Endothelial cell (in vitro differentiated cells): ENCODE measurements around the gene VWA8. TPM values are rescaled to one million over a fixed set of nuclear protein-coding genes. Genes with fewer than 3 reads are reported as not detected.

ENCODE experiments used
- DNase-seq: peaks from one replicate; pipeline ENCODE4 v3.0.0; 2021; ENCODE audit warnings: low spot score
- H3K27ac Mint-ChIP-seq: one replicate; pipeline ENCODE4 v1.8.0; 2021; ENCODE audit warnings: mixed read lengths, inconsistent platforms; ENCODE audit not compliant: unreplicated experiment
- H3K27me3 Mint-ChIP-seq: one replicate; pipeline ENCODE4 v1.8.0; 2021; ENCODE audit warnings: mild to moderate bottlenecking, moderate library complexity, mixed read lengths, inconsistent platforms; ENCODE audit not compliant: unreplicated experiment
- H3K36me3 Mint-ChIP-seq: one replicate; pipeline ENCODE4 v1.8.0; 2021; ENCODE audit warnings: mild to moderate bottlenecking, low read depth, mixed read lengths, inconsistent platforms; ENCODE audit not compliant: unreplicated experiment
- H3K4me1 Mint-ChIP-seq: one replicate; pipeline ENCODE4 v1.8.0; 2021; ENCODE audit warnings: mild to moderate bottlenecking, mixed read lengths, inconsistent platforms; ENCODE audit not compliant: unreplicated experiment
- H3K4me3 Mint-ChIP-seq: one replicate; pipeline ENCODE4 v1.8.0; 2021; ENCODE audit warnings: mild to moderate bottlenecking, mixed read lengths, inconsistent platforms; ENCODE audit not compliant: unreplicated experiment
- H3K9me3 Mint-ChIP-seq: one replicate; pipeline ENCODE4 v1.8.0; 2021; ENCODE audit warnings: mixed read lengths, inconsistent platforms; ENCODE audit not compliant: unreplicated experiment
- total RNA-seq: library from RNA; stranded (reverse); fragmentation: NEBNext Ultra II Directional; extraction: Animal tissue kit (Norgen Biotek cat#: 25700); gene quantifications from one replicate; pipeline ENCODE4 v1.2.1, GENCODE V29; 2021; ENCODE audit not compliant: unreplicated experiment
- TF ChIP-seq, protein P1 (sequence below): fragments of 200-600 bp; sonication (generic); IDR thresholded peaks from one replicate; pipeline ENCODE4 v1.5.0; 2021; ENCODE audit warnings: antibody characterized with exemption; ENCODE audit not compliant: unreplicated experiment

Gene VWA8
- total RNA-seq, 1 donor from 2014 or later = 8.2 TPM

DNA sequence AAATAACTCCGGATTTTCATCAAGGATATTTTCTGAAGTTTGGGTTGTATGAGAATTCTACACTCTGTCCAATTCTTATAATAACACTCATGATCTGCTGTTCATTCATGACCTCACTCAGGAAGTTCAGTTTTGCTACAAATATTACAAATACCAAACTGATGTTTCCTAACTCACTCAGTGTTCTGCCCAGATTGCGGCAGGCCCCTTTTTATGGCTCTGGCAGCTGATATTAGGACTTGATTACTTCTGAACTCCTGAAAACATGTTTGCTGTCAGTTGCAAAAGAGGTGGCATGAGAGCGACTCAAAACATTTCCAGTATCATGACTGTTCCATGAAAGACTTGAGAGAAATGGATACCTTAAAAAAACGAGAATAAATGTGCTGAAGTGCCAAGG, 315.6 kb downstream of the VWA8 start:
- DNase-seq = no peak
- Mint-ChIP-seq H3K4me3 (no peak overlapping the region), H3K27me3 (no peaks in the 10 kb centered on the region), H3K9me3 (no peaks in the 10 kb centered on the region), H3K36me3 (no peaks in the 10 kb centered on the region), H3K27ac (no peak overlapping the region), H3K4me1 (peaks cover 23% of the 10 kb centered on the region)
- TF ChIP-seq, protein P1, sequence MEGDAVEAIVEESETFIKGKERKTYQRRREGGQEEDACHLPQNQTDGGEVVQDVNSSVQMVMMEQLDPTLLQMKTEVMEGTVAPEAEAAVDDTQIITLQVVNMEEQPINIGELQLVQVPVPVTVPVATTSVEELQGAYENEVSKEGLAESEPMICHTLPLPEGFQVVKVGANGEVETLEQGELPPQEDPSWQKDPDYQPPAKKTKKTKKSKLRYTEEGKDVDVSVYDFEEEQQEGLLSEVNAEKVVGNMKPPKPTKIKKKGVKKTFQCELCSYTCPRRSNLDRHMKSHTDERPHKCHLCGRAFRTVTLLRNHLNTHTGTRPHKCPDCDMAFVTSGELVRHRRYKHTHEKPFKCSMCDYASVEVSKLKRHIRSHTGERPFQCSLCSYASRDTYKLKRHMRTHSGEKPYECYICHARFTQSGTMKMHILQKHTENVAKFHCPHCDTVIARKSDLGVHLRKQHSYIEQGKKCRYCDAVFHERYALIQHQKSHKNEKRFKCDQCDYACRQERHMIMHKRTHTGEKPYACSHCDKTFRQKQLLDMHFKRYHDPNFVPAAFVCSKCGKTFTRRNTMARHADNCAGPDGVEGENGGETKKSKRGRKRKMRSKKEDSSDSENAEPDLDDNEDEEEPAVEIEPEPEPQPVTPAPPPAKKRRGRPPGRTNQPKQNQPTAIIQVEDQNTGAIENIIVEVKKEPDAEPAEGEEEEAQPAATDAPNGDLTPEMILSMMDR = no peak

DNA sequence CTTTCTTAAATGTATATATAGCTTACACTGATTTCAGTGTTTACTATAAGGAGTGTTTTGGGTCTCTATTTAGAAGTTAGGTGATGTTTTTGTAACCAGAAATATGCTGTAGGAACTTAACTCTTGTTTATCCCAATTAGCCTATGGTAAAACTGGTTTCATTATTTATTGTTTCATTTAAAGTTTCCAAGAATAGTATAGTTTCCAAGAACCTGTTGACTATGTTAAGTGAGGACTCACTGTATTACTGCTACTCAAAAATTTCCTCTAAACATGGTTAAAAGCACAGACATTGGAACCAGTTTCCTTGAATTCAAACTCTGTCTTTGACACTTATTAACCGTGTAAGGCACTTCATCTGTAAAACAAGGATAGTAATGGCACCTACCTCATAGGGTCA, 316.2 kb downstream of the VWA8 start:
- Mint-ChIP-seq H3K27ac (no peak overlapping the region), H3K4me1 (peaks cover 27% of the 10 kb centered on the region), H3K4me3 (no peak overlapping the region), H3K9me3 (no peaks in the 10 kb centered on the region), H3K27me3 (no peaks in the 10 kb centered on the region), H3K36me3 (no peaks in the 10 kb centered on the region)
- TF ChIP-seq, protein P1 = no peak
- no peak for DNase-seq

DNA sequence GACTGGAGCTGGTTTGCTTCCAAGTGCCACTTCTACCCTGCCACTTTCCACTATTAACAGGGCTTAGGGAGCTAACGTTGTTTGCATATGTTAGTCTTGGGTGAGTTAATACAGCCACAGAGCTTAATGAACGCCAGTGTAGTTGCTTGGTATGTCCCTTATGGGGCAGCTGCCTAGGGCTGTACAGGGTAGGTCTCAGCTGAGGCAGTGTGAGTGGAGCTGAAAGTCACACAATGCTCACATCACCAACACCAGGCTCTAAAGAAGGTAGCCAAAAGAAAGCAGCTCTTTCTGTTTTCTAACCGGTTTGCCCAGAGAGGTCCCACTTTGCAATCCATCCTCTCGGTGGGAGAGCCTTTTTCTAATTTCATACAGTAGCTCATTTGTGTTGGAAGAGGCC, 317.4 kb downstream of the VWA8 start:
- Mint-ChIP-seq H3K27me3 (no peaks in the 10 kb centered on the region), H3K4me3 (no peak overlapping the region), H3K27ac (no peak overlapping the region), H3K4me1 (peaks cover 26% of the 10 kb centered on the region), H3K9me3 (no peaks in the 10 kb centered on the region), H3K36me3 (no peaks in the 10 kb centered on the region)
- TF ChIP-seq, protein P1 = no peak
- DNase-seq = no peak

DNA sequence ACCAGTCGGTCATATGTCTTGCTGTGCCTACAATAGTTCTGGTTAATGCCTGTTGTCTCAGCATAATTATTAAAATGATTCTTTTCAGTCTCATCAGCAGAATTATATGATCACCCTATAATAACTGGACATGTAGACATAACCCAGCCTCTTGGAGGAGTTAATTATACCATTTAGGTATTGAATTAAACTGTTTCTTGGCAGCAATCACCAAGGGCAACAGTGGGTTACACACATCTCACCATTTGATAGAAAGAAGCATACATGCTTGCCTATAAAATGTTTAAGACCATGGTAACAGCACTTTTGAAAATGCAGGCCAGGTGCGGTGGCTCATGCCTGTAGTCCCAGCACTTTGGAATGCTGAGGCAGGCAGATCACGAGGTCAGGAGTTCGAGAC, 318.9 kb downstream of the VWA8 start:
- Mint-ChIP-seq H3K4me1 (peaks cover 20% of the 10 kb centered on the region), H3K36me3 (no peaks in the 10 kb centered on the region)
- TF ChIP-seq, protein P1 = no peak

DNA sequence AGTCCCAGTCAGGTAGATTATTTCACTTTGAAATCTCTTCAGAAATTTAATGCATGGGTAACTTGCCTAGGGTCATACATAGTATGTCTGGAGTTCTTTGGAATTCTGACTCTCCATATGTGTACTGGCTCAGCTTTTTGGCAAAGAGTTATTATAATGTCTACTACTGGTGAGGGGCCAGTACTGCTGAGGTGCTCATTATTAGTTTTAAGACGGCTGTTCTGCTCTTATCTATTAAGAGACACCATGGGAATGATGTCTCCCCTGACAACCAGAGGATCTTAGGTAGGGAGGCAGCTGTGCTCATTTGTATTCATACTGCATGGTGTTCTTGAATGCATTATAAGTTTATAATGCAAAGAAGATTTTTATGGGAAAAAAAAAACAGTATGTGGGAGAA, 319.5 kb downstream of the VWA8 start:
- Mint-ChIP-seq H3K4me1 (peaks cover 20% of the 10 kb centered on the region), H3K36me3 (no peaks in the 10 kb centered on the region), H3K4me3 (no peak overlapping the region), H3K27ac (no peak overlapping the region), H3K27me3 (no peaks in the 10 kb centered on the region), H3K9me3 (no peaks in the 10 kb centered on the region)
- DNase-seq = no peak
- TF ChIP-seq, protein P1 = no peak

More for the DNA sequence above, 318.9 kb downstream of the VWA8 start:
- H3K9me3 Mint-ChIP-seq = no peaks in the 10 kb centered on the region
- DNase-seq = no peak
- H3K27ac Mint-ChIP-seq = no peak overlapping the region
- H3K27me3 Mint-ChIP-seq = no peaks in the 10 kb centered on the region
- no peak overlapping the region for H3K4me3 Mint-ChIP-seq
